AG09309 (cell line): ENCODE data around the gene CDH13.

ENCODE experiments used
- DNase-seq: peaks from one replicate; pipeline ENCODE4 v3.0.0-alpha.2; 2010; ENCODE audit warnings: low read depth
- H3K4me3 ChIP-seq: 2 replicates; pipeline ENCODE4 v1.5.1; 2011; ENCODE audit warnings: mild to moderate bottlenecking, low read depth, low read length, moderate library complexity; ENCODE audit not compliant: control insufficient read depth
- TF ChIP-seq, protein P1 (sequence below): IDR thresholded peaks from 2 replicates; pipeline ENCODE4 v1.5.1; 2011; ENCODE audit warnings: mild to moderate bottlenecking, low read depth, low read length, inconsistent platforms; ENCODE audit not compliant: insufficient read depth, control insufficient read depth; ENCODE audit errors: missing control alignments

CDH13 gene

DNA sequence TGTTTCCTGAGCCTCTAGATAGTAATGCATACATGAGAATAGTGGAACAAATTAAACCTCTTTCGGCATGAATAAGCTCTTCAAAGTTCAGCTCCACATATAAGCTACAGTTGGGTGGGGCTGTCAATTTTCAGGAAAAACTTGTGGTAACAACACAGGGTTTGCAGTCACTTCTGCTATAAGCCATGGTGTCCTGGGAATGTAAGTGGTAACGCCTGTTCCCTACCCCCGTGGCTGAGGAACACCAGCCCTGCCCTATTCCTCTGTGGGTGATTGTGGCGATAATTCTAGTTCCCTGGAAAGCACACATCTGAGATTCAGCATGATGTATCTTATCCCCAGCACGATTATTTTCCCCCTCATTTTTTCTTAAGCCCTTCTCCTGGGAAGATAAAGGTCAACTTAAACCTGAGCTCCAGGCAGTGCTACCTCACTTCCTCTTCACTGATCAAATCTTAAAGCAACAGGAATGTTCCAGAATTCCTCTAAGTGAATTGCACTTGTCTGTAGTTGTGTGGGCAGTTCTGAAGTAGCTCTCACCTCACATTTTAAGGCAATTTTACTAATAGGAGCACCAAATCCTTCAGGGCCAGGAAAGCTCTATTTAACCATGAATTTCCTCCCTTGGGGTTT lies 680.3 kb downstream of the CDH13 start:
- H3K4me3 ChIP-seq: no peak overlapping the region
- DNase-seq: no peak
- TF ChIP-seq, protein P1, sequence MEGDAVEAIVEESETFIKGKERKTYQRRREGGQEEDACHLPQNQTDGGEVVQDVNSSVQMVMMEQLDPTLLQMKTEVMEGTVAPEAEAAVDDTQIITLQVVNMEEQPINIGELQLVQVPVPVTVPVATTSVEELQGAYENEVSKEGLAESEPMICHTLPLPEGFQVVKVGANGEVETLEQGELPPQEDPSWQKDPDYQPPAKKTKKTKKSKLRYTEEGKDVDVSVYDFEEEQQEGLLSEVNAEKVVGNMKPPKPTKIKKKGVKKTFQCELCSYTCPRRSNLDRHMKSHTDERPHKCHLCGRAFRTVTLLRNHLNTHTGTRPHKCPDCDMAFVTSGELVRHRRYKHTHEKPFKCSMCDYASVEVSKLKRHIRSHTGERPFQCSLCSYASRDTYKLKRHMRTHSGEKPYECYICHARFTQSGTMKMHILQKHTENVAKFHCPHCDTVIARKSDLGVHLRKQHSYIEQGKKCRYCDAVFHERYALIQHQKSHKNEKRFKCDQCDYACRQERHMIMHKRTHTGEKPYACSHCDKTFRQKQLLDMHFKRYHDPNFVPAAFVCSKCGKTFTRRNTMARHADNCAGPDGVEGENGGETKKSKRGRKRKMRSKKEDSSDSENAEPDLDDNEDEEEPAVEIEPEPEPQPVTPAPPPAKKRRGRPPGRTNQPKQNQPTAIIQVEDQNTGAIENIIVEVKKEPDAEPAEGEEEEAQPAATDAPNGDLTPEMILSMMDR: no peak

GRCh38 chr16:83307594-83307992 lies 680.8 kb downstream of the CDH13 start:
- DNase-seq: no peak
- TF ChIP-seq, protein P1: no peak

DNA sequence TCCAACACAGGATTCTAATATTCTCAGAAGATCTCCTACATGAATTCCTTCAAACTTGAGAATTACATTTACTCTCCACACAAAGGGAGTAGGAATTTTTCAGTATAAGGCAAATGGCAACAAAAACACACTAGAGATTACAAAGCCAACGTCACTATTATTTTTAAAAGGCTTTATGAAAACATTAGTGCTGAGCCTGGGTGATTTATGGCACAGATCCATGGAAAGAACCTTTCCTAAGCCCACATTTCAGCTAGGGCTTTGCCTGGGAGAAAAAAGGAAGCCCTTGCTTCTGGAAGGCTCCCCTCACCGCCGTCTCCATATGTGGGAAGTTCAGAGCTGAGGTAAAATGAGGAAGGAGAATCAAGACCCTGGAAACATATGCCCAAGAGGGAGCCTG lies 681.6 kb downstream of the CDH13 start:
- TF ChIP-seq, protein P1: no peak
- no peak overlapping the region for H3K4me3 ChIP-seq

More at GRCh38 chr16:83307594-83307992, 680.8 kb downstream of the CDH13 start:
- no peak overlapping the region for H3K4me3 ChIP-seq

DNA sequence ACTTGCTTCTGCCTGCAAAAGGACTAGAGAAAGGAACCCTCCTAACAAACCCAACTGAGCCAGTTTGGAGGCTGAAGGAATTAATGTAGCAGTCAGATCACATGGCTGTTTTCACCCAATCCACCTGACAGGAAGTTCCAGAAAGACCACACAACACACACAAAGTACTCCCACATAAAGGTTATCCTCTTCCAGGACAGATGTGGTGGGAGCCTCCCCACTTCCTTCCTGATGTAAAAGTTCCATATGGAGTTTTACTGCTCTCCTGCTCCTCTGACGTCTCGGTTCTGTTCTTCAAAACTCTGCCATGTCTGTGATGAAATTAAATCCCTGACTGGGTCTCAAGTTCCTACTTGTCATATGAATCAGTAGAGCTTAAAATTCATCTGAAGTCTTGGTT lies 684.0 kb downstream of the CDH13 start:
- no peak overlapping the region for H3K4me3 ChIP-seq
- no peak for DNase-seq
- TF ChIP-seq, protein P1: no peak

More for the DNA sequence above, 681.6 kb downstream of the CDH13 start:
- DNase-seq: no peak

- TF ChIP-seq, protein P1: no peak
- no peak for DNase-seq
- H3K4me3 ChIP-seq: no peak overlapping the region
These were observed 685.4 kb downstream of the CDH13 start for GRCh38 chr16:83312015-83312717.

- H3K4me3 ChIP-seq: no peak overlapping the region
- no peak for DNase-seq
- TF ChIP-seq, protein P1: no peak
These were observed 686.0 kb downstream of the CDH13 start for GRCh38 chr16:83312718-83313245.
